Activated T-cell treated with anti-CD3 and anti-CD28 coated beads for 1 hour (primary cell): ENCODE data around the gene SAMD4B.

Experiments
- DNase-seq: peaks from one replicate; pipeline ENCODE4 v3.0.0-alpha.2; 2020; ENCODE audit warnings: low read depth

The SAMD4B gene

DNA sequence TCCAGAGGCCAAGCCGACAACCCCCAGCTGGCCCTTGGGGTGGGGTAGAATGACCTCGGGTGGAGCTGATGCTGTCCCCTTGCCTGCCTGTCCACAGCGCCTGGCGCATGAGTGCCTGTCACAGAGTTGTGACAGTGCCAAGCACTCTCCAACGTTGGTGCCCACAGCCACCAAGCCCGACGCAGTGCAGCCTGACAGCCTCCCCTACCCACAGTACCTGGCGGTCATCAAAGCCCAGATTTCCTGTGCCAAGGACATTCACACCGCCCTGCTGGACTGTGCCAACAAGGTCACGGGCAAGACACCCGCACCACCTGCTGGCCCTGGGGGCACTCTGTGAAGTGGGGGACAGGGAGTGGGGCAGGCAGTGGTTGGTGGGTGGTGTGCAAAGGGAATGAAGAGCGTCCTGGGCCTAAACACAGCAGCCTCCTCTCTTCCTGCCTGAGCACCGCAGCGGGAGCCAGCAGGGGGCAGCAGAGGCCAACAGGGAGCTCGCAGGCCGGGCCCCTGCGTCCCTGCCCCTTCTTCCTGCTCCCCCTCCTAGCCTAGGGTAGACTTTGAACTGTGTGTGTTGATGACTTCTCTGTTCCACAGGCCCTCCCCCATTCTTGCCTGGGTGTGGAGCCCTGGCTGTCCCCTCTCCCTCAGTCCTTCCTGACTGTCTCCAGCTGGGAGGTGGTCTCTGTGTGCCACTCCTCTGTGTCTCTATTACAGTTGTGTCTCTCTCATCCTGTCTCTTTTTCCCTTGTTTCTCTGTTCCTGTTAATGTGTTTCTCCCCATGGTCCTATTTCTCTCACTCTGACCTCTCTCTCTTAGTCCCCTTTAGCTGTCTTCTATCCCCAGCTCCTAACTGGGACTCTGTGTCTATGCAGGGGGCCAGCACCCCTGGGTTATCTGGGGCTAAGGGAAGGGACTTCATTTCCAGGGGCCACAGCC is 55.4 kb downstream of the SAMD4B start:
- DNase-seq: peak; percentile 98

DNA sequence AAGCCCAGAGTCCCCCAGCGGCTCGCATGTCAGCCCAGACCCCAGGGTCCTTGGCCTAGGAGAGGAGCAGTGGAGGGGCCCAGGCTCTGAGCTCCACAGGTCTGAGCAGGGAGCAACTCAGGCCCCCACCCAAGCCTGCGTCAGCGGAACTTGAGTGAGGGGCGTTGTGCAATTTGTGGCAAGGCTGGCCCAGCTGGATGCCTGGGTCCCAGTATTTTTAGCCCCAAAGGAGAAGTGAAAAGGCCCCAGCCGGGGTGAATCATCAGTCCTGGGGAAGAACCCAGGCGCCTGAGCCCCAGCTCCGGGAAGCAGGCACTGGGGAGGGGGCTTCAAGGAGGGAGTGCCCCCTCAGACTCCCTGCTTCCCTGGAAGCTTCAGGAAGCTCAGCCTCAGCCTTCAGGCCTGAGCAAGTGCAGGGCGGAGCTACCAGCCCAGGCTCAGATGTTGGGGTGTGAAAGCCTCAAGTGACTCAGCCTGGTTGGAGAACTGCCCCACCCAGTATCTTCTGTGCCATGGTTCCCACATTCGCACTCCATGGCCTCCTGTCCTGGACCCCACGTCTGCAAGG is 56.2 kb downstream of the SAMD4B start:
- no peak for DNase-seq

DNA sequence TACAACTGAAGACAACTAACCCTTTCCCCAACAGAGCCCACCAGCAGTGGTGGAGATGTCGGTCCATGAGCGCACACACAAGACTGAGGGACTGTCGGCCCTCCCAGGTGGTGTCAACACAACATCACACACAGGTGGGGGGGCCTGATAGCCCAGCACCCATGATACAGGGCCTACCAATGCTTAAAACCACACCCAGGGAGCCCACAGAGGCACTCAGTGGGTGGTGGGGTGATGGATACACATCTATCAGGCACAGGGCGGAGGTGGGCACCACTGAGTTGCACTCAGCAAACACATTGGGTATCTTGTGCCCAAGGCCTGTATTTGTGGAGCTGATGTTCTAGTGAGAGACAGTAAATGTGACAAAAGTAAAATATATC is 57.4 kb downstream of the SAMD4B start:
- DNase-seq: no peak

DNA sequence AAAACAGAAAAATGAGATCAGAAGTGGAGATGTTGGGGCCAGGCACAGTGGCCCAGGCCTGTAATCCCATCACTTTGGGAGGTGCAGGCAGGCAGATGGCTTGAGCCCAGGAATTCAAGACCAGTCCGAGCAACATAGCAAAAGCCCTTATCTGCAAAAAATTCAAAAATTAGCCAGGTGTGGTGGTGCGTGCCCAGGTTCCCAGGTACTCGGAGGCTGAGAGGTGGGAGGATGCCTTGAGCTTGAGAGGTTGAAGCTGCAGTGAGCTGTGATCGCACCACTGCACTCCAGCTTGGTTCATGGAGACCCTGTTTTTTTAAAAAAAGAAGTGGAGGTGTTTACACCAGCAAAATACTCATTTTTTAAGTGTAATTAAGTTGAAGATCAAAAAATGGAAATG is 57.8 kb downstream of the SAMD4B start:
- no peak for DNase-seq

DNA sequence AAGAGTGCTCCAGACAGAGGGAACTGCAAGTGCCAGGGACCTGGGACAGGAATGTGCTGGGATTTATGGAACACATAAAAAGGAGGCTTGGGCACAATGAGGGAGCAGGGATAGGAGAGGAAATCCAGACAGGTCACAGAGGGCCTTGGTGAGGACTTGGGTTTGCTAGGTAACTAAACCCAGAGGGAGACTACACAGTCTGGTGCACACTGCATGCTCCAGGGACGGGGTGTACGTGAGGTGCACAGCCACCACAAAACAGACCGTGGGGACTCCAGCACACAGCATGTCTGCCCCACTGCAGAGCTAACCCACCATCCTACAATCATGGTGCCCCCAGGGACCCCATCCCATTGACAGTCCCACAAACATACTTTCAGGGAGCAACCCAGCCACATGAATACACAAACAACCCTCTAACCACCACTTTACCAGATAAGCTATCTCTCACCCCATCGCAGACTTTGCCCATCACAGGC is 58.9 kb downstream of the SAMD4B start:
- no peak for DNase-seq

DNA sequence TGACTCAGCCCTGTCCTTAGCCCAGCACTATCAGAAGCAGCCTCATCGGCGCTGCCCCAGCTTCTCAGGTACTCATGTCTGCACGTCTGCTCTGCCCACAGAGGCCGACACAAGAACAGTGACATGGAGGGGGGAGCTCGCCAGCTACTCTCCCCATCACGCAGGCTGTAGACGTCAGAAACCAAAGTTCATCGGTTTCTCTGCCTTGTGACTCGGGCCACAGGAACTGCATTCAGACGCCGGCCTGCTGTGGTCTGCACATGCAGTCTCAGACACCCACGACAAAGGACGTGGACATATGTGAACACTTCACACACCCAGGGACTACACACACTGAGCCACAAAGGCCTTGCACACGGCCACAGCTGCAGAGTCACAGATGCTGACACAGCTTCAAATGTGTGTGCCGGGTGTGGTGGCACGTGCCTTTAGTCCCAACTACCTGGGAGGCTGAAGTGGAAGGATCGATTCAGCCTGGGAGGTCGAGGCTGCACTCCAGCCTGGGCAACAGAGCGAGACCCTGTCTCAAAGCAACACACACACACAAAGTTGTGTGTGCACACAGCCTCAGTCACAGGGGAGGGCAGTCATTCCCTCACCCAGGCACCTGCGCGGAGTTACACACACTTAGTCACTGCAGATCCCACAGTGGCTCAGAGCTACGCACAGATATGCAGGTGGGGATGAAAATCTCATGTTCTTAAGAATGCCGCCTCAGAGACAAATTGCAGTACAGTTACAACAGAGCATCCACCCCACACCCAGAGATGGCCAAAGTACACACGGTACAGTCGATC is 59.5 kb downstream of the SAMD4B start:
- DNase-seq: peak; percentile 70

DNA sequence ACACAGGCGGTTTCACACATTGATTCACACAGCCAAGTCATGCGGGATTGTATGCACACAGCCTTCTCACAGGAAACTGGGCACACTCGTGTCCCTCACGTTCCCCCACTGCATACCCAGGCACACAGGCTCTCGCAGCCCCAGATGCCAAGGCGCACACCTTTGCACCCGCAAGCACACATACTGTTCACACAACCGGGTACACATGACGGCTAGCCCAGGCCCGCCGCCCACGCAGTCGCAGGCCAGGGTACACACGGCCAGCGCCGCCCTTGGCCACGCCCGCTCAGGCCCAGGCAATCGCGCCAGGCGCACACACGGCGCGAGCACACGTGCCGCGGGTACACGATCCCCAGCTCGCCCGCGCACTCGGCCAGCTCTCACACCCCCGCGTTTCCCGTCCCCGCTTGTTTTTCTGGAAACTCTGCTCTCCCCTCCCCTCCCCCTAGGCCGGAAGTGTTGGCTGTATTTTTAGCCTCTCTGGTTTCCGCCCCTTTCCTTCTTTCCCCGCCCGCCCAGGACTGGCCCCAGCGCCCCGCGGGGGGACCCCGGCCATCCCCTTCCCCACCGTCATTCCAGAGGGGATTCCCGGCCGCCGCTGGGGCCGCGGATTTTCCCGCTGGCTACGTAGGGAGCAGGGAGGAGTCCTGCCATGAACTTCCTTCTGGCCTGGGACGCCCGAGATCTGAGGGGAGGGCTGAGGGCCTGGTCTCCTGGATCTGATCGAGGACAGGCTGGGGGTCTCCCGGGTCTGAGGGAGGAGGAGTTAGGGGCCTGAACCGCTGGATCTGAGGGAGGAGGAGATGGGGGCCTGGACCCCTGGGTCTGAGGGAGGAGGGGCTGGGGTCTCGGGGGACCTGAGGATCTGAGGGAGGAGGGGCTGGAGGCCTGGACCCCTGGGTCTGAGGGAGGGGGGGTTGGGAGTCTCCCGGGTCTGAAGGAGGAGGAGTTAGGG is 60.4 kb downstream of the SAMD4B start:
- peak; percentile 85 for DNase-seq

DNA sequence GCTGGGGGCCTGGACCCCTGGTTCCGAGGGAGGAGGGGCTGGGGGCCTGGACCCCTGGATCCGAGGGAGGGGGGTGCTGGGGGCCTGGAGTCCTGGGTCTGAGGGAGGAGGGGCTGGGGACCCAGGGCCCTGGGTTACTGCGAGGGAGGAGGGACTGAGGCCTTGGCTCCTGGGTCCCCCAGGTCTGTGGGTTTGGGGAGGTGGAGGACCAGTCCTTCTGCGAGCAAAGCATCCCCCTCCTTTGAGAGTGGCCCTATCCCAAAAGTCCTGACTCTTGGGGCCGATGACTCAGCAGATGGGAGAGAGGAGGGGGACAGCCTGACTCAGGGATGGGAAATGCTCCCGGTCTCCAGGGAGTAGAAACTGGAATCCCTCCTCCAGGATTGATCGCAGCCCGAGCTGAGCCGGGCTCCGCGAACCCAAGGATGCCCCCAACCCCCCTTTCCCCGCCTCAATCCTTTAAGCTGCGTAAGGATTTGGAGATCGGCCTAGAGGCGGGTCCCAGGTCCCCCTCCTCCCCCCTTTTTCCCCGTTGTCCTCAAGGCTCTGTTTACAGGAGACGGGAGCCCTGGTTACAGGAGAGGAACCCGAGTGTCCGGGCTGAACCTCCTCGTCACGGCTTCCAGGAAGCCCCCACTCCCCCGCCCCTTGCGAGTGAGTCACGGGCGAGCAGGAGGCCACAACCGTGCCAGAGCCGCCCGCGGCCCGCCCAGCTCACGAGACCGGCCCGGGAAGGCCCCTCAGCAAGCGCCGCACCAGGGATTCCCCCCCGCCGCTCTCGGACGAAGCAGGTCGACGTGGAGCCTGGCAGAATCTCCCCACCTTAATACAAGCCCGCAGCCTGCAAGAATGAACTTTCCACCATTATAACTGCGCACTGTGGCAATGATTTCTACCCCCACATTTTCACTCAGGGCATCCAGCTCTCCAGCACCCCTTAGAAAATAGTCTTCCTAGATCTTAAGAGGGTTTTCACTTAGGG is 61.4 kb downstream of the SAMD4B start:
- peak; percentile 96 for DNase-seq

DNA sequence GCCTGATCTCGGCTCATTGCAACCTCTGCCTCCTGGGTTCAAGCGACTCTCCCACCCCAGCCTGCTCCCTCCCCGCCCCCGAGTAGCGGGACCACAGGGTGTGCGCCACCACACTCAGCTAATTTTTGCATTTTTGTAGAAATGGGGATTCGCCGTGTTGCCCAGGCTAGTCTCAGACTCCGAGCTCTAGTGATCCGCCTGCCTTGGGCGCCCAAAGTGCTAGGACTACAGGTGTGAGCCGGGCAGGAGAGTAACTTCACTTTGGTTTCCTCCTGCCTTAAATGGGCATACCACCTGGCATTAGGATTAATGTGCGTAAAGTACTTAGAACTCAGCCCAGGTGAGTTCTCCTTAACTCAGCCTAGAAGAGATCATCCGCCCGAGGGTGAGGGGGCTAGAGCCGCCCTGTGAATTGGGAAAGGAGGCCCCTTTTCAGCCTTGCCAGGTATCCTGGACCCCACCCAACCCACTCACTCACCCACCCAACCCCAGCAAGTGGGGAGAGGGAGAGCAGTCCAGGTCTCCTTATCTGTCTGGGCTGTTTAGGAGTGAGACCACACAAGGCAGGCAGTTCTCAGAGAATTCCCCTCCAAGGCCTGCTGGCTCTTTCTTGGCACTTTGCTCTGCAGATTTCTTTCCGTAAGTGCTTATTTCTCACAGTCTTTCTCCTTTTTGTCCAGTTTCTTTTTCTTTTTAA is 63.2 kb downstream of the SAMD4B start:
- no peak for DNase-seq

DNA sequence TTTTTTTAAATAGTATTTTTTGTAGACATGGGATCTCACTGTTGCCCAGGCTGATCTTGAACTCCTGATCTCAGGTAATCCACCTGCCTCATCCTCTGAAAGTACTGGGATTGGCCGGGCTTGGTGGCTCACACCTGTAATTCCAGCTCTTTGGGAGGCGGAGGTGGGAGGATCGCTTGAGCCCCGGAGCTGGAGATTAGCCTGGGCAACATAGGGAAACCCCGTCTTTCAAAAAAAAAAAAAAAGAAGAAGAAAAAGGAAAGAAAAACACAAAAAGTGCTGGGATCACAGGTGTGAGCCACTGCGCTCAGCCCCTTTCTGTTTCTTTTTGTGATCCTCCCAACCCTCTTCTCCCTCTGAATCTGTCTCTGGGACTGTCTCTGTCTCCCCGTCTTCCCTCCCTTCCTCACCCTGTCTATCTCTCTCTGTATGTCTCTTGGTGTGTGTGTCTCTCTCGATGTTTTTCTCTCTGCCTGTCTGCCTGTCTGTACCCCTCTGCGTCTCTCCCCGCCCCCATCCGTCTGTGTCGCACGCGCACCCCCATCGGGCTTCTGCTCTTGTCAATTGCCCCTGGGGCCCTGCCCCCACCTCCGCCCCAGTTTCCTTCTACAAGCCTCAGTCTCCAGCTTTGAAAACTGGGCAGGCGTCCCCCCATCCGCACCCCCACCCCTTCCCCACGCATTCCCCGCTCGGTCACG is 63.9 kb downstream of the SAMD4B start:
- DNase-seq: peak; percentile 93

DNA sequence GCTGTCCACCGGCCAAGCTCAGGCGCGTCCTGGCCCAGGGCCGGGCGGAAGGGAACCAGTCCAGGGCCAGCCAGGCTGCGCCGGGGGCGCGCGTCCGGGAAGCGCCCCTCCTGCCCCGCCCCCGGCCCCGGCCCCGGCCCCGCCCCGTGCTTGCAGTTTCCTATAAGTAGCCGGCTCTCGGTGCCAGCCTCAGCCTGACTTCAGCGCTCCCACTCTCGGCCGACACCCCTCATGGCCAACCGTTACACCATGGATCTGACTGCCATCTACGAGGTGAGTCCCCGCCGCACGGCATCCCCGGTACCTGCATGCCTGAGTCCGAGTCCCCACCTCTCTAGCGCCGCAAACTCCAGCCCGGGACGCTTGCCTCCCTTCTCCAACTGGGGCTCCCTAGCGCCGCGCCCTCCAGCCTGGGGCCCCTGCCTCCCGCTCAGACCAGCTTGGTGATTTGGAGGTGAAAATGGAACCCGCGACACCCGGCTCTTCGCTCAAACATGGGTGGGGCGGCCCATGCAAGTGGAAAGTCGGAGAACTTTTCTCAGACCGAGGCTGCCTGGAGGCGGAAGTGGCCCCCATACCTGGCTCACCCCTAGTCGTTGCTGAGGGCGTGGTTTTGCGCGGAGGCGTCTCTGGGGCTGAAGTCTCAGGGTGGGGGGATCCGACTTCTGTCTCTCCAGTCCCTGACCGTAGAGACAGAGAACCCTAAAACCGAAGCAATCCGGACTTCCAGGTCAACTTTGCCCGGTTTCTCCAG is 64.6 kb downstream of the SAMD4B start, which contains the start of gene ZFP36:
Gene ZFP36 (plus strand): TSS at position 192 of the 754 bp plus-strand sequence. CDS start 58 bp downstream, at position 250.
- DNase-seq: peak; percentile 93

DNA sequence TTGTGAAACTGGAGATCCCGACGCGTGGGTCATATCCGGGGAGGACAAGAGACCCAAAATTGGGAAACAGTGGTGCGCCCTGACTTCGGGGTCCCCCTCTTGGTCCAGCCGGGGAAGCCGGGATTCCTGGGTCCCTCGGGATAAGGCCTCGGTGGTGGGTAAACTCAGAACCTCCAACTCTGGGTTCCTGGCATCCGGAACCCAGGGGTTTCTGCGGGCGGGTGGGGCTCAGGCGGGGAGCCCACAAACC is 65.1 kb downstream of the SAMD4B start:
- DNase-seq: no peak

DNA sequence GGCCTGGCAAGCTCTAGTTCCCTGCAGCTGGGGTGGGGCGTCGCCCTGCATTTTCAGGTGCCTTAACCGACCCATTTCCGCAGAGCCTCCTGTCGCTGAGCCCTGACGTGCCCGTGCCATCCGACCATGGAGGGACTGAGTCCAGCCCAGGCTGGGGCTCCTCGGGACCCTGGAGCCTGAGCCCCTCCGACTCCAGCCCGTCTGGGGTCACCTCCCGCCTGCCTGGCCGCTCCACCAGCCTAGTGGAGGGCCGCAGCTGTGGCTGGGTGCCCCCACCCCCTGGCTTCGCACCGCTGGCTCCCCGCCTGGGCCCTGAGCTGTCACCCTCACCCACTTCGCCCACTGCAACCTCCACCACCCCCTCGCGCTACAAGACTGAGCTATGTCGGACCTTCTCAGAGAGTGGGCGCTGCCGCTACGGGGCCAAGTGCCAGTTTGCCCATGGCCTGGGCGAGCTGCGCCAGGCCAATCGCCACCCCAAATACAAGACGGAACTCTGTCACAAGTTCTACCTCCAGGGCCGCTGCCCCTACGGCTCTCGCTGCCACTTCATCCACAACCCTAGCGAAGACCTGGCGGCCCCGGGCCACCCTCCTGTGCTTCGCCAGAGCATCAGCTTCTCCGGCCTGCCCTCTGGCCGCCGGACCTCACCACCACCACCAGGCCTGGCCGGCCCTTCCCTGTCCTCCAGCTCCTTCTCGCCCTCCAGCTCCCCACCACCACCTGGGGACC is 65.6 kb downstream of the SAMD4B start:
- peak; percentile 61 for DNase-seq

DNA sequence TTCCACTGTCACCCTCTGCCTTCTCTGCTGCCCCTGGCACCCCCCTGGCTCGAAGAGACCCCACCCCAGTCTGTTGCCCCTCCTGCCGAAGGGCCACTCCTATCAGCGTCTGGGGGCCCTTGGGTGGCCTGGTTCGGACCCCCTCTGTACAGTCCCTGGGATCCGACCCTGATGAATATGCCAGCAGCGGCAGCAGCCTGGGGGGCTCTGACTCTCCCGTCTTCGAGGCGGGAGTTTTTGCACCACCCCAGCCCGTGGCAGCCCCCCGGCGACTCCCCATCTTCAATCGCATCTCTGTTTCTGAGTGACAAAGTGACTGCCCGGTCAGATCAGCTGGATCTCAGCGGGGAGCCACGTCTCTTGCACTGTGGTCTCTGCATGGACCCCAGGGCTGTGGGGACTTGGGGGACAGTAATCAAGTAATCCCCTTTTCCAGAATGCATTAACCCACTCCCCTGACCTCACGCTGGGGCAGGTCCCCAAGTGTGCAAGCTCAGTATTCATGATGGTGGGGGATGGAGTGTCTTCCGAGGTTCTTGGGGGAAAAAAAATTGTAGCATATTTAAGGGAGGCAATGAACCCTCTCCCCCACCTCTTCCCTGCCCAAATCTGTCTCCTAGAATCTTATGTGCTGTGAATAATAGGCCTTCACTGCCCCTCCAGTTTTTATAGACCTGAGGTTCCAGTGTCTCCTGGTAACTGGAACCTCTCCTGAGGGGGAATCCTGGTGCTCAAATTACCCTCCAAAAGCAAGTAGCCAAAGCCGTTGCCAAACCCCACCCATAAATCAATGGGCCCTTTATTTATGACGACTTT is 66.4 kb downstream of the SAMD4B start:
- peak; percentile 46 for DNase-seq

DNA sequence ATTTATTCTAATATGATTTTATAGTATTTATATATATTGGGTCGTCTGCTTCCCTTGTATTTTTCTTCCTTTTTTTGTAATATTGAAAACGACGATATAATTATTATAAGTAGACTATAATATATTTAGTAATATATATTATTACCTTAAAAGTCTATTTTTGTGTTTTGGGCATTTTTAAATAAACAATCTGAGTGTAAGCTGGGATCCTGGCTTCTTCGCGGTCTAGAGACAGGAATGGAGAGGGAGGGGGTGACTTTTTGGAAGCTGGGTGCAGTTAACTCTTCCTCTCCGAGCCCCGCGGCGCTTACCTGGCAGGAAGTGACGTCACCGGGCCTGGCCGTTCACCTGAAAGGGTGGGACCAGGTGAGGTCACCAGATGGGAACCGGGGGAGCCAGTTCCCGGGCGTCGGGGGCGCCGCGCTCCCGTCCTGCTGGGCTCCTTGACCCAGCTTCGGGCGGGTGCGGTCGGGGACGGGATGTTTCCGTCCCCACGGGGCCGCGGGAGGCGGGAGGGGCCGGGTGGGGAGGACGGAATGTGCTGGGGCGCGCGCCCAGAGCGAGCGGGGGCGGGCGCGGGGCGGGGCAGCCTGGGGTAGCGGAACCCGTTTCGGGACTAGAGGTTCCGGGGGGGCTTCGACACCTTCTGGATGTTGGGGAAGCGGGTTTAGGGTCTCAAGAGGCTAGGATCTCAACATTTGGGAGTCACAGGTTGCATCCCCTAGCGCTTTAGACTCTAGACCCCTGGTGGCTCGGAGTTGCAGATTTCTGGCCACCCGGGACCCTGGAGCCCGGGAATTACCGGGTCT is 67.2 kb downstream of the SAMD4B start:
- DNase-seq: peak; percentile 84
